Tibial artery (tissue), 4 donors: Measurements from ENCODE around the gene RBFOX1.

Source experiments
- DNase-seq, 2 donors: peaks; one replicate each; pipeline ENCODE4 v3.0.0-alpha.2; 2019
- H3K27ac ChIP-seq, 2 donors: fragments of 200-600 bp; sonication (generic) in 1 of 2; 1 replicate in 1 of 2; 2 replicates in 1 of 2; pipeline ENCODE4 v1.5.1; 2018 to 2019; ENCODE audit warnings: mild to moderate bottlenecking in 1 of 2
- H3K27me3 ChIP-seq, 2 donors: fragments of 200-600 bp; sonication (generic) in 1 of 2; one replicate each; pipeline versions ENCODE4 v1.5.1 to v1.6.0; 2016 to 2019
- H3K36me3 ChIP-seq, 3 donors: fragments of 200-600 bp; sonication (generic) in 2 of 3; one replicate each; pipeline ENCODE4 v1.5.1; 2016 to 2019; ENCODE audit warnings: mild to moderate bottlenecking in 2 of 3
- H3K4me1 ChIP-seq, 4 donors: fragments of 200-600 bp; sonication (generic) in 2 of 4; 1 replicate in 3 of 4; 2 replicates in 1 of 4; pipeline ENCODE4 v1.5.1; 2016 to 2019
- H3K4me3 ChIP-seq, 2 donors: fragments of 200-600 bp; sonication (generic) in 1 of 2; 1 replicate in 1 of 2; 2 replicates in 1 of 2; pipeline ENCODE4 v1.5.1; 2018 to 2019; ENCODE audit warnings: mild to moderate bottlenecking in 2 of 2
- H3K9me3 ChIP-seq, 3 donors: fragments of 200-600 bp; sonication (generic) in 1 of 3; one replicate each; pipeline ENCODE4 v1.5.1; 2016 to 2019
- CTCF ChIP-seq, 2 experiments: fragments of 200-600 bp in 1 of 2; fragments of 450-650 bp in 1 of 2; IDR thresholded peaks; one replicate each; pipeline ENCODE4 v1.5.1; 2017 to 2019; ENCODE audit warnings: antibody characterized with exemption in 2 of 2, mild to moderate bottlenecking in 1 of 2, moderate library complexity in 1 of 2
- intact Hi-C: fragments of 100-400 bp; cut with DNase I; formaldehyde crosslinking; loops from one replicate; pipeline ENCODE4 v1.15.0; 2023; ENCODE audit warnings: low total_unique reads

The RBFOX1 gene

GRCh38 chr16:7482596-7483290, 150.1 kb downstream of the RBFOX1 start:
- Histone ChIP-seq H3K4me3 (no peak overlapping the region), H3K4me1 (no peaks in the 10 kb centered on the region), H3K27me3 (no peaks in the 10 kb centered on the region), H3K36me3 (no peaks in the 10 kb centered on the region), H3K27ac (no peak overlapping the region), H3K9me3 (no peaks in the 10 kb centered on the region)
- DNase-seq: no peak
- TF ChIP-seq CTCF (IDR thresholded peaks at IDR 0.05): no peak
- intact Hi-C loops: no loop called here

GRCh38 chr16:7487574-7488323, 155.1 kb downstream of the RBFOX1 start:
- Histone ChIP-seq H3K4me3 (no peak overlapping the region), H3K36me3 (no peaks in the 10 kb centered on the region), H3K27ac (no peak overlapping the region), H3K27me3 (no peaks in the 10 kb centered on the region), H3K9me3 (no peaks in the 10 kb centered on the region), H3K4me1 (no peaks in the 10 kb centered on the region)
- DNase-seq: no peak
- TF ChIP-seq CTCF (IDR thresholded peaks at IDR 0.05): no peak
- intact Hi-C loops: no loop called here

GRCh38 chr16:7492122-7492521, 159.5 kb downstream of the RBFOX1 start:
- intact Hi-C loops: no loop called here
- Histone ChIP-seq H3K9me3 (no peaks in the 10 kb centered on the region), H3K36me3 (no peaks in the 10 kb centered on the region), H3K27ac (no peak overlapping the region), H3K4me1 (no peaks in the 10 kb centered on the region), H3K27me3 (no peaks in the 10 kb centered on the region), H3K4me3 (no peak overlapping the region)
- DNase-seq: no peak
- TF ChIP-seq CTCF (IDR thresholded peaks at IDR 0.05): no peak

GRCh38 chr16:7493133-7493532, 160.5 kb downstream of the RBFOX1 start:
- H3K27me3 ChIP-seq: no peaks in the 10 kb centered on the region
- DNase-seq: no peak
- no peaks in the 10 kb centered on the region for H3K9me3 ChIP-seq
- H3K27ac ChIP-seq: no peak overlapping the region
- no peaks in the 10 kb centered on the region for H3K36me3 ChIP-seq
- no peak overlapping the region for H3K4me3 ChIP-seq
- no peaks in the 10 kb centered on the region for H3K4me1 ChIP-seq
- no peak for TF ChIP-seq CTCF (IDR thresholded peaks at IDR 0.05)
- intact Hi-C loops: no loop called here

GRCh38 chr16:7497691-7498090, 165.0 kb downstream of the RBFOX1 start:
- H3K27me3 ChIP-seq: no peaks in the 10 kb centered on the region
- H3K4me1 ChIP-seq: no peaks in the 10 kb centered on the region
- intact Hi-C loops: no loop called here
- H3K27ac ChIP-seq: no peak overlapping the region
- no peak overlapping the region for H3K4me3 ChIP-seq
- H3K9me3 ChIP-seq: no peaks in the 10 kb centered on the region
- no peak for DNase-seq
- H3K36me3 ChIP-seq: no peaks in the 10 kb centered on the region
- TF ChIP-seq CTCF (IDR thresholded peaks at IDR 0.05): no peak
